ENCODE results near the gene GLRX. TPM values are rescaled to one million over a fixed set of nuclear protein-coding genes. Genes with fewer than 3 reads are reported as not detected.
A peak's percentile ranks its signal among the peaks of the same experiment; 100 is the strongest.
"Not testable (repeated sequence)": the region's sequence is repeated elsewhere in the genome, so short reads cannot be mapped to it uniquely, and the experiment has no call there.

The GLRX gene
- total RNA-seq, 1 experiment from 2014 or later = 46.3 TPM

GRCh38 chr5:95830226-95830625, 7.7 kb upstream of the GLRX start:
- no peak for DNase-seq (ENCODE audit: low read depth)

GRCh38 chr5:95827892-95828246, 5.3 kb upstream of the GLRX start:
- no peak for DNase-seq (ENCODE audit: low read depth)

DNA sequence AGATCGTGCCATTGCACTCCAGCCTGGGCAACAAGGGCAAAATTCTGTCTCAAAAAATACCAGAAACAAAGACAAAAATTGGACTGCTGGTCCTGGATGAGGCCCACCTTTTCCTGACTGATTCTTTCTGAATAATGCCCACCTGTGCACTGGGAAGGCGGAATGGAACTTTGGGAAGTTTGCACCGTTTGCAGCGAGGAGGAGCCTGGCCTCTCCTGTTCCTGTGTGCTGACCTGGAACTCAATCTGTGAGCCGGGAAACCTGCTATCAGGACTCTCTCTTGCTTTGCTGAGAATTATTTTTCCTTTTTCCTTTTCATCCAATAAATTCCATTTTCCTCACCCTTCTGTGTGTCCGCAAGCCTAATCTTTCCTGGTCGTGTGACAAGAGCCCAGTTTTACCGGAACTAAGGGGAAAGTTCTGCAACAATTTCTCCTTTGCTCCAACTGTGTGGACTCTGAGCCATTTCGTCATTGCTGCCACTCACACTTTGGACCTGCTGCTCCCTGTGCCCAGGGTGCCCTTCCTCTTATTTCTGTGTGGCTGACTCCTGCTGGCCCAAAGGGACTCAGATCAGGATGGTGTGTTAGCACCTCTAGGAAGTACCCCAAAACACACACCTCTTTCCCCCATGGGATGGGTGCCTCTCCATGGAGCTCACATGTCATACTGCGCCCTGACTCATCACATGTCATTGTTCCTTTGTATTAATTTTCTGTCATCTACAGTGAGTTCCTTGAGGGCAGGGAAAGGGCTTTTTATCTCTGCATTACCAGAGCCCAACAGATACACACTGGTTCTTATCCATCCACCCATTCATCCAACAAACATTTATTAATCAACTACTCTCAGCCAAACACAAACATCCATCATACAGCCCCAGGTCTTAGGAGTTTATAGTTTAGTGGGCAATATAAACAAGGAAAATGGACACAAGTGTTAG, 4.7 kb upstream of the GLRX start:
- DNase-seq (ENCODE audit: low read depth) = no peak

- DNase-seq (ENCODE audit: low read depth) = no peak
Measured at GRCh38 chr5:95825495-95825894, 3.0 kb upstream of the GLRX start.

DNA sequence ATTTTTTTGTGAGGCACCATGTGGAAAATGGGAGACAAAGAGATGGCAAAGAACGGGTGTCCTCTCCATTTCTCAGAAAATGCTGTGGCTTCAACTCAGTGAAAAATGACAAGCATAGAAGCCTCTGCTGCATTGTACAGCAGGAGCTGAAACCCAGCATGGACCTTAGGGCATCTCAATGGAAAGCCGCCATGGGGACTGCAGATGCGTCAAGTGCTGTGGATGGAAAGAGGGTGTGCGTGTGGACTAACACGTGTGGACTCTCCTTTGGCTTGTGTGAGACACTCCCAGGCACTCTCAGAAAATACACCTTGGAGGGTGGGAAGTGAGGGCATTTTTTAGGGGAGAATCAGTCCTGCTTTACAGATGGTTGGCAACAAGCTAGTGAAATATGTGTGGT, 2.2 kb upstream of the GLRX start:
- no peak for DNase-seq (ENCODE audit: low read depth)

- peak; percentile 94 for DNase-seq (ENCODE audit: low read depth)
Measured at GRCh38 chr5:95823738-95824609, 1.4 kb upstream of the GLRX start.

DNA sequence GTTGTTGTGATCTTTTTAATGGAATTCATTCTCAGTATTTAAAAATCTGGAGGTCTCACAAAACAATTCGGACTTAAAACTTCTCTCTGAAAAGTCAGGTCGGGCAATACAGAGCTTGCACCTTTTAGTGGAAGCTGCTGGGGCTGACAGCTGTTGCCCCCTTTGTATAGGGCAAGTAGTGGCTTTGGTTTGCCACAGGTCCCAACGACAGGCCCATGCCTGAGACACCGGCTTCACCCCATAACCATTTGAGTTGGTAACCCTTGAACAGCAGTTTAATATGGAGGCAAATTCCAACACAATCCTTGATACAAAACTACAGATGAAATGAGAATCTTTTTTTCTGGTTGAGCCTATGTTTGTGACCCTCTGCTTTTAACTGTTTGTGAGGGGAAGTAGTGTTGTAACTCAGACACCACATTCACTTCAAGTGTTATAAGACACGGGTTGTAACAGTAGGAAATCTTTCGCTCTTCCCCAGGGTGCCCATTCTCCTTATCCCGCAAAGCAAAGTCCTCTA, 752 bp upstream of the GLRX start:
- DNase-seq (ENCODE audit: low read depth) = no peak

GRCh38 chr5:95822043-95822541, 434 bp downstream of the GLRX start:
- DNase-seq (ENCODE audit: low read depth) = peak; percentile 42

GRCh38 chr5:95821110-95822021, 1.2 kb downstream of the GLRX start:
- no peak for DNase-seq (ENCODE audit: low read depth)

GRCh38 chr5:95818181-95819147, 4.1 kb downstream of the GLRX start:
- DNase-seq (ENCODE audit: low read depth) = no peak

DNA sequence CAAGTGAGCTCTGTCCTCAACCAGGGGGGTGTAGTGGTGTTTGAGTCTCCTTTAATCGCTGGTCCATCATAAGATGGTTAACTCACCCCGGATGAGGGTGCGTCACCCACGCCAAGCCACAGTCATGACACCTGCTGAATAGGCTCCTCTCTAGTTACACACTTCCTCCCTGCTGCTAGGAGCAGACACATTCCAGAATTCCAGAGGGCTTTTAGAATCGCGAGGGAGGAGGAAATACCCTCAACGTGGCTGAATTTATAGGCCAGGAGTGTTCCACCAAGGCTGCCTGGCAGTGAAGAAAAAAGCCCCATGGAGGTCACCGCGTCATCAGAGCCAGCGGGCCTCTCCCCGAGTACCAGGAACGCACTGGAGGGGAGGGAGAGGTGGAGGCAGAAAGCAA, 5.1 kb downstream of the GLRX start:
- DNase-seq (ENCODE audit: low read depth) = peak; percentile 88

DNA sequence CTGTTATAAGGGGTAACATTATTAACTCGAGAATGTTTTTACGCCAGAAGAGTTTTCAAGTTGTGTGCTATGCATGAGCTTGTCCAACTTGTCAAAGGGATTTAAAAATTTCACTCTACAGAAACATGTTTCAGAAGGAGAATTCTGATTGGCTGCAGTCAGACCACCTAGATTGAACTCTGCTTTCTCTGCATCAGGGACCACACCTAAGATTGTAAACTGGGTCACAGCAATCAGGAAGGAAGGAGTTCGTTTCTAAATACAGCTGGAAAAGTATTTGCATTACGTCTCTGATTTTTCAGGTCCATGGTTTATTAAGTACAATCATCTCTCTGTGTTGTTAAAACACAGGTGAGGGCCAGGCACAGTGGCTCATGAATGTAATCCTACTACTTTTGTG, 5.8 kb downstream of the GLRX start:
- no peak for DNase-seq (ENCODE audit: low read depth)

DNA sequence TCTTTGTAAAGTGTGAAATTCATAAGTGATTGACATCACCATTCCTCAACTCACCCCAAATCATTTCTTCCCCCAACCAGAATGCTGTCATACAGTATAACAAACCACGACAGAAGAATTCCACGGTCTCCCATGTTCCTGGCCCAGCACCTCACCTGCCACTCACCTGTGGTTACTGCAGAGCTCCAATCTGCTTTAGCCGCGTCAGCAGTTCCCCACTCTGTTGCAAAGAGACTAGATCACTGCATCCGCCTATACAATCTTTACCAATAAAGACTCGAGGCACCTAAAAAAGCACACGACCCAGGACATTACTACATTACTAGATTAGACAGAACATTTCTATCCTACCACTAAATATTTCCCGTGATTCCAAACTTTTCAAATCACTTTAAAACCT, 6.2 kb downstream of the GLRX start:
- DNase-seq (ENCODE audit: low read depth) = no peak

DNA sequence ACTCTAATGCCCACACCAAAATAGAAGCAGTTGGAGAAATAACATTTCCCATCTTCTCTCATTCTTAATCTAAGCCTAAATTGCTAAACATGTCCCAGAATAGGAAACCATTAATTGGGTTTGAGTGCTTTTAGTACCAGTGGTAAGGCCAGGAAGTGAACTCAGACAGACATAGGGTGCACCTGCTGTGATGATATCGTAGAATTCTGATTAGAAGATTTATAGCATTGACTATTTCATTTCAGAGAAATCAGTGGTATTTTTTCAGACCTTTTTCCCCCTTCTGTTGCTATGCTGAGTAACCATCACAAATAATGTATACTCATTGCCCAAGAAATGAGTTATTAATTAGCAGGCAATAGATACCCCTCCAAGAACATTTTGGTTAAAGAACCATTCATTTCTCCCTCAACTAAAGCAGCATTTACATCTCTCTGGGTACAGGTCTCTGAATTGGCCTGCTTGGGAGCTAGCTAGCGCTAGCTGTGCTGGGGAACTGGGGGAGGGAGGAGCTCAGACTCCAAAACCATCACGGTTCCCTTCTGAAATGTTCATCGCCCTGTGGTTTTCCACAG, 7.3 kb downstream of the GLRX start:
- no peak for DNase-seq (ENCODE audit: low read depth)

DNA sequence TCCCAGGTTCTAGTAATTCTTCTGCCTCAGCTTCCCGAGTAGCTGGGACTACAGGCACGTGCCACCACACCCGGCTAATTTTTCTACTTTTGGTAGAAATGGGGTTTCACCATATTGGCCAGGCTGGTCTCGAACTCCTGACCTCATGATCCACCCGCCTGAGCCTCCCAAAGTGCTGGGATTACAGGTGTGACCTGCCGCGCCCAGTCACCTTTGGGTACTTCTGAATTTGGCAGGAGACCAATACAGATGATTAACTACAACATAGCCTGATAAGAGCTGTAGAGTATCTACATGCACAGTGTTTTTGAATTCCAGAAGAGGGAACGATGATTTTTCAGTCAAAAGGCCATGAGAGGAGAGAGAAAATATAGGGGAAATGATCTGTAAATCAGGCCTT, 9.5 kb downstream of the GLRX start:
- not testable (repeated sequence) for DNase-seq (ENCODE audit: low read depth)

- DNase-seq (ENCODE audit: low read depth) = no peak
Measured at GRCh38 chr5:95812074-95812471, 10.5 kb downstream of the GLRX start.

DNA sequence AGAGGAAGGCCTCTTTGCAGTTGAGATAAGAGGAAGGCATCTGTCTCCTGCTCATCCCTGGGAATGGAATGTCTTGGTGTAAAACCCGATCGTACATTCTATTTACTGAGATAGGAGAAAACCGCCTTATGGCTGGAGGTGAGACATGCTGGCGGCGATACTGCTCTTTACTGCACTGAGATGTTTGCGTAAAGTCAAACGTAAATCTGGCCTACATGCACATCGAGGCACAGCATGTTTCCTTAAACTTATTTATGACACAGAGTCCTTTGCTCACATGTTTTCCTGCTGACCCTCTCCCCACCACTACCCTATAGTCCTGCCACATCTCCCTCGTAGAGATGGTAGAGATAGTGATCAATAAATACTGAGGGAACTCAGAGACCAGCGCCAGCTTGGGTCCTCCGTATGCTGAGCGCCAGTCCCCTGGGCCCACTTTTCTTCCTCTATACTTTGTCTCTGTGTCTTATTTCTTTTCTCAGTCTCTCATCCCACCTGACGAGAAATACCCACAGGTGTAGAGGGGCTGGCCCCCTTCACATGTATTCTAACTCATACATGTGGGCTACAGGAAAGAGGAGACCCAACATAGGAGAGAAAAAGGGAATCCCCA, 11.0 kb downstream of the GLRX start:
- not testable (repeated sequence) for DNase-seq (ENCODE audit: low read depth)

DNA sequence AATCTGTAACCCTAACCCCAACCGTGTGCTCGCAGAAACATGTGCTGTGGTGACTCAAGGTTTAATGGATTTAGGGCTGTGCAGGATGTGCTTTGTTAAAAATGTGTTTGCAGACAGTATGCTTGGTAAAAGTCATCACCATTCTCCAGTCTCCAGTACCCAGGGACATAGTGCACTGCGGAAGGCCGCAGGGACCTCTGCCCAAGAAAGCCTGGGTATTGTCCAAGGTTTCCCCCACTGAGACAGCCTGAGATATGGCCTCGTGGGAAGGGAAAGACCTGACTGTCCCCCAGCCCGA, 11.5 kb downstream of the GLRX start:
- DNase-seq (ENCODE audit: low read depth) = not testable (repeated sequence)
